SU-DHL-6 (cell line): ENCODE results near the gene UBASH3B.

Source experiments
- CTCF ChIP-seq: fragments of 200-600 bp; sonication (generic); IDR thresholded peaks from one replicate; pipeline ENCODE4 v1.5.1; 2017; ENCODE audit warnings: antibody characterized with exemption, mild to moderate bottlenecking, low read length, moderate library complexity; ENCODE audit not compliant: insufficient read depth, poor library complexity, severe bottlenecking
- EZH2phosphoT487 ChIP-seq: fragments of 200-600 bp; sonication (generic), shearing (Covaris generic); conservative IDR thresholded peaks from 2 replicates; pipeline ENCODE4 v1.6.1; 2018; ENCODE audit warnings: mild to moderate bottlenecking, antibody characterized with exemption, low read length, moderate library complexity, mixed read lengths

DNA sequence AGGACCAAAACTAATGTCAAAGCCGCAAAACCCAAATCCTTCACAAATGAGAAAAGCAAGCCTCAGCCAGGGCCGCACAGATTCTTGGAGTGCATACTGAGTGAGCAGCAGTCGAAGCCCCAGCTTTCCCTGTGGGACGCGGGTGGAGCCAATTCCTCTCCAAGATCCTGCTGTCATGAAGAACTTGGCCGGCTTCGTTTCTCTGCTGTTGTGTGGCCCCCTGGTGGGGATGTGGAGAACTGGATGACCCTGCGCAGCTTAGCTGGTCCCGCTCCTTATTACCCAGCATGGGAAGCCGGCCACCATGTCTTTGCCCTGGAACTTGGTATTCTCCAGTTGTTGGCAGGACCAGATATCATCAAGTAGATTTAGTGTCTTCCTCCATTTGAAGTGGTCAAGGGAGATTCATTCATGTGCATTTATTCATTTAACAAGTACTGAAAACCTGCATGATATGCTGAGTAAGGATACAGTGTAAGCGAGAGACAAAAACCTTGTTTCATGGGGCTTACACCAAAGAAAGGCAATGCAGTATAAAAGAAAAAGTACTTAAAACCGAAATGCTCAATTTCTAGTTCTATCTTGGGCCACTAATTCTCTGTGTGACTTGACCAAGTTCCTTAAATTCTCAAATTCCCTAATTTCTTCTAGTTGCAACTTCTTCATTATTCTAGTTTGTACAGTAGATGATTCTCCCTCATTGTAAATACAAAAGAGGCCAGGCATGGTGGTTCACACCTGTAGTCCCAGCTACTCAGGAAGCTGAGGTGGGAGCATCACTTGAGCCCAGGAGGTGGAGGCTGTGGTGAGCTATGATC lies 126.1 kb downstream of the UBASH3B start:
- TF ChIP-seq CTCF (peak; percentile 70), EZH2phosphoT487 (no peak)
